Thyroid gland (tissue), 4 donors: ENCODE measurements around the gene GAREM1.

Experiments used
- POLR2A ChIP-seq, 2 donors: fragments of 450-650 bp; IDR thresholded peaks; one replicate each; pipeline ENCODE4 v1.6.1; 2017; ENCODE audit warnings: antibody characterized with exemption in 2 of 2, mild to moderate bottlenecking in 2 of 2, moderate library complexity in 1 of 2
- TF ChIP-seq, protein P1 (sequence below), 6 experiments: fragments of 200-600 bp in 3 of 6; fragments of 450-650 bp in 3 of 6; sonication (generic) in 3 of 6; IDR thresholded peaks; one replicate each; pipeline ENCODE4 v1.5.1; 2016 to 2019; ENCODE audit warnings: antibody characterized with exemption in 6 of 6, mild to moderate bottlenecking in 2 of 6, inconsistent platforms in 1 of 6, moderate library complexity in 1 of 6

- TF ChIP-seq, protein P1, sequence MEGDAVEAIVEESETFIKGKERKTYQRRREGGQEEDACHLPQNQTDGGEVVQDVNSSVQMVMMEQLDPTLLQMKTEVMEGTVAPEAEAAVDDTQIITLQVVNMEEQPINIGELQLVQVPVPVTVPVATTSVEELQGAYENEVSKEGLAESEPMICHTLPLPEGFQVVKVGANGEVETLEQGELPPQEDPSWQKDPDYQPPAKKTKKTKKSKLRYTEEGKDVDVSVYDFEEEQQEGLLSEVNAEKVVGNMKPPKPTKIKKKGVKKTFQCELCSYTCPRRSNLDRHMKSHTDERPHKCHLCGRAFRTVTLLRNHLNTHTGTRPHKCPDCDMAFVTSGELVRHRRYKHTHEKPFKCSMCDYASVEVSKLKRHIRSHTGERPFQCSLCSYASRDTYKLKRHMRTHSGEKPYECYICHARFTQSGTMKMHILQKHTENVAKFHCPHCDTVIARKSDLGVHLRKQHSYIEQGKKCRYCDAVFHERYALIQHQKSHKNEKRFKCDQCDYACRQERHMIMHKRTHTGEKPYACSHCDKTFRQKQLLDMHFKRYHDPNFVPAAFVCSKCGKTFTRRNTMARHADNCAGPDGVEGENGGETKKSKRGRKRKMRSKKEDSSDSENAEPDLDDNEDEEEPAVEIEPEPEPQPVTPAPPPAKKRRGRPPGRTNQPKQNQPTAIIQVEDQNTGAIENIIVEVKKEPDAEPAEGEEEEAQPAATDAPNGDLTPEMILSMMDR (IDR thresholded peaks at IDR 0.05), result peak; percentile 24 to 58 (median 33)
- TF ChIP-seq POLR2A (IDR thresholded peaks at IDR 0.05), result no peak
Measured at GRCh38 chr18:32289483-32290075, 181.1 kb downstream of the GAREM1 start.
